ENCODE measurements around the gene FAM135A.
A peak's percentile ranks its signal among the peaks of the same experiment; 100 is the strongest.
"Not testable (repeated sequence)": the region's sequence is repeated elsewhere in the genome, so short reads cannot be mapped to it uniquely, and the experiment has no call there.

The FAM135A gene

DNA sequence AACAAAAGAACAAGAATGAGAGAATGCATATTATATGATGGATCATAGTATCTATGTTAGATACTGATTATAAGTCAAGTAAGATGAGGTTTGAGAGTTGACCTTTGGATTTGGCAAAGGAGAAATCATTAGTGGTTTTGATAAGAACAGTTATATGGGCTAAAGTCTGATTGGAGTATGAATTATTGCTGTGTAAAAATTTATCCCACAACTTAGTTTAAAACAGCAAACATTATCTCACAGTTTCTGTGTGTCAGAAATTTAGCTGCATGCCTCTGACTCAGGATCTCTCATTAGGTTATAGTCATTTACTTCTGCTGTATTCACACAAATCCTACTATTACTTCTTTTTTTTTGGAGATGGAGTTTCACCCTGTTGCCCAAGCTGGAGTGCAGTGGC lies 56.7 kb downstream of the FAM135A start:
- no peak for DNase-seq

DNA sequence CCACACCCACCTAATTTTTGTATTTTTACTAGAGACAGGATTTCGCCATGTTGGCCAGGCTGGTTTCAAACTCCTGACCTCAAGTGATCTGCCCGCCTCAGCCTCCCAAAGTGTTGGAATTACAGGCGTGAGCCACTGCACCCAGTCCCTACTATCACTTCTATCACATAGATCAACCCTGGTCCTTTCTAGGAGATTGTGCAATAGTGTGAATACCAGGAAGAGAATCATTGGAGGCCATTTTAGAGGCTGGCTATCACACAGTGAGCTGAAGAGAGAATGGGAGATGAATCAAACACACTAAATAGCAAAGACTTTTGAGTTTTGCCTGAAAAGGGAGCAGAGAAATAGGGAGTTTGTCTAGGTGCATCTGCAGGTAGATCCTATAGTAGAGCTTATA lies 57.2 kb downstream of the FAM135A start:
- DNase-seq: not testable (repeated sequence)

DNA sequence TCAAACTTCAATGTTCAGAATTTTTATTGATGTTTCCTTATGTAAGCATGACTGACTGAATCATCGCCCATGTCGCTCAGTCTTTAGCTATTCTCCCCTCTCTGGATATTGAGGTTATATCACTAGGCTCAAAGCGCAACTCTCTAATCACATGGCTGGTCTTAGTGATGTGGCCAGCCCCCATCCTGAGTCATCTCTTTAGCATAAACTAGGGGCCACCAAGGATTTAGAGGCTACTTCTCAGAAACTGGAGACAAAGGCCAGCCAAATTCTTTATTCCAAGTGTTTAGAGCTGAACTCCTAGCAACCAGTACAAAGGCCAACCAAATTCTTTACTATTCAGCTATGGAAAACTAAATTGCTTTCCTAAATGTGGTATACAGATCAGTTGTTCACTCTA lies 61.4 kb downstream of the FAM135A start:
- peak; percentile 3 for DNase-seq

DNA sequence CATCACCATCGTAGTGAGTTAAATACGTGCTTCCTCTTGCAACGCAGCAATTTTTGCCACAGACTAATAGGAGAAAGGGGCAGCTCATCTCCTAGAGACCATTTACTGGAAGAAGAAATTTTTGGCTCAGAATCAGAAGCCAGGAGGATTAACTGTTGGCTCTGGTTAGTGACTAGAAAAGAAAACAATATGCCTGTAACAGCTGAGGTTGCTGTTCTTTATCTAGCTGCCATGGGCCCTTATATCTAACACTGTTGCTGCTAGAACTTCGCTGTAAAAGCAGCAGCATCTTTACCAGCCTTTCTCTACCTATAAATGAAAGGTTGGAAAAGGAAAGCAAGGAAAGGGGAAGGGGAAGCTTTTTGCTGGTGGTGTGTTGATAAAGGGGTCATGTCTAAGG lies 65.9 kb downstream of the FAM135A start:
- DNase-seq: no peak

DNA sequence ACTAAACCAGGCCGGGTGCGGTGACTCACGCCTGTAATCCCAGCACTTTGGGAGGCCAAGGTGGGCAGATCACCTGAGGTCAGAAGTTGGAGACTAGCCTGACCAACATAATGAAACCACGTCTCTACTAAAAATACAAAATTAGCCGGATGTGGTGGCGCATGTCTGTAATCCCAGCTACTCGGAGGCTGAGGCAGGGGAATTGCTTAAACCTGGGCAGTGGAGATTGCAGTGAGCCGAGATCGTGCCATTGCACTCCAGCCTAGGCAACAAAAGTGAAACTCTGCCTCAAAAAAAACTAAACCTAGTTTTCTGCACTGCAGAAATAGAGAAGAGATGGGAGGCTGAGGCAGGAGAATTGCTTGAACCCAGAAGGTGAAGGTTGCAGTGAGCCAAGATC lies 73.3 kb downstream of the FAM135A start:
- not testable (repeated sequence) for DNase-seq

DNA sequence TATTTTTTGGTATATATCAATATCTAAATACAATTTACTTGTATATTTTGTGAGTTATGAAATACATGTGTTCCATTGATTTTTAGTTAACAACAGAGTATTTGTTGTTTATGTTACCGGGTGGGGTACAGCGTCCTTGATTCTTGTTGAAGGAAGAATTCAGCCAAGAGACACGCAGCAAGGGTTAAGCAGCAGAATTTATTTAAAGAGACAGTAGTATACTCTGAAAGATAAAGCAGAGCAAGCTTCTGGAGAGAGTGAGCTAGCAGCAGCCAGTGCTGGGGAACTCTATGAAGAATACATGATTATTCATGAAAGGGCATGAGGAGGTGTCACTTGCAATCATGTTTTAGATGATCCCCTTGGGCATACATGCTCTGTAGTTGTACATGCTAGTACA lies 76.1 kb downstream of the FAM135A start:
- DNase-seq: no peak

DNA sequence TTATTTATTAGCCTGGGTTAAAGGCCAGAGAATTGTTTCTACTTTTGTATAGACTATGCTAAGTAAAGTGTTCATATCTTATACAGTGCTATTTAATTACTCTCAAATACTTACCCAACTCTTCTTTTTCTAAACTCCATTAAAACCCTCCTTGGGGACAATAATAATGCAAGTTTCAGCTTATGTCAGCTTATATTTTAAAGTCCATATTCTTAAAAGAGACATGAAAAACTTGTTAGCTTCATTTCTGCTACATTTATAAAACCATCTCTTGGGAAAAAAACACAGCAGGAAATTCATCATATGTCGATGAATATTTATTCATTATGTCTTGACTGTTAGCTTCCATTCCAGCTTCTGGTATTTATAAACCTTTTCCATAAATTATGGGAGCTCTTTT lies 81.5 kb downstream of the FAM135A start:
- DNase-seq: no peak

DNA sequence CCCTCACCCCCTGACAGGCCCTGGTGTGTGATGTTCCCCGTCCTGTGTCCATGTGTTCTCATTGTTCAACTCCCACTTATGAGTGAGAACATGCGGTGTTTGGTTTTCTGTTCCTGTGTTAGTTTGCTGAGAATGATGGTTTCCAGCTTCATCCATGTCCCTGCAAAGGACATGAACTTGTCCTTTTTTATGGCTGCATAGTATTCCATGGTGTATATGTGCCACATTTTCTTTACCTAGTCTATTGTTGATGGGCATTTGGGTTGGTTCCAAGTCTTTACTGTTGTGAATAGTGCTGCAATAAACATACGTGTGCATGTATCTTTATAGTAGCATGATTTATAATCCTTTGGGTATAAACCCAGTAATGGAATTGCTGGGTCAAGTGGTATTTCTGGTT lies 82.5 kb downstream of the FAM135A start:
- DNase-seq: not testable (repeated sequence)

DNA sequence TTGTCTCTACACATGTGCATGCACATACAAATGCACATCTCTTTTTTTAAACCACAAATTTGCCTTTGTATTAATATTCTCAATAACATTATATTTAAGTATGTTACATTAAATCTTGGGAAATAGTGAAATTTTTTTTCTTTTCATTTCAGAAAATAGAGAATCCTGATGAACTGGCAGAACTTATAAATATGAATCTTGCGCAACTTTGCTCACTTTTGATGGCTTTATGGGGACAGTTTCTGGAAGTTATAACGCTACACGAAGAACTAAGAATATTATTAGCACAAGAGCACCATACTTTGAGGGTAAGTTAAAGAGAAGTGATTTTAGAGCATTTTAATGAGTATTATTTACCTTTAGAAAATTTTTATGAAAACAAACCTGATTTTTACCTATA lies 89.2 kb downstream of the FAM135A start:
- DNase-seq: no peak

DNA sequence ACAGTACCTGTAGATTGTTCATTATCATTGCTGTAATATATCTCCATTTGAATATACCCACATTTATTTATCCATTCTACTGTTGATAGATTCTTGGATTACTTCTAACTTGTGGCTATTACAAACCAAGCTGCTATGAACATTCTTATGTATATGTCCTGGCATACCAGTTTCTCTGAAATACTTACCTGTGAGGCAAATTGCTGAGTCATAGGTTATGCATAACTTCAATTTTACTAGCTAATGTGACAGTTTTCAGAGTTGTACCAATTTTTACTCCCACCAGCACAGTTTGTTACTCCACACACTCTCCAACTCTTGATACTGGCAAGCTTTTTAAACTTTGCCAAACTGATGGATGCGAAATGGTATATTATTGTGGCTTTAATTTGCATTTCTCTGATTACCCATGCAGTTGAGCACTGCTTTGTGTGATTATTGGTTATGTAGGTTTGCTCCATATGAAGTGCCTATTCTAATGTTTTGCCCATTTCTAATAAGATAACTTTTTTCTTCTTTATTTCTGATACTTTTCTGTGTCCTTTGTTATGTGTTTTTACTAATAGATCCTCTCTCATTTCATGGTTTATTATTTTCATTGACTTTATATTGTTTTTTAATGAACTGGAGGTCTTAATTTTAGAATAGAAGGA lies 90.6 kb downstream of the FAM135A start:
- DNase-seq: no peak

DNA sequence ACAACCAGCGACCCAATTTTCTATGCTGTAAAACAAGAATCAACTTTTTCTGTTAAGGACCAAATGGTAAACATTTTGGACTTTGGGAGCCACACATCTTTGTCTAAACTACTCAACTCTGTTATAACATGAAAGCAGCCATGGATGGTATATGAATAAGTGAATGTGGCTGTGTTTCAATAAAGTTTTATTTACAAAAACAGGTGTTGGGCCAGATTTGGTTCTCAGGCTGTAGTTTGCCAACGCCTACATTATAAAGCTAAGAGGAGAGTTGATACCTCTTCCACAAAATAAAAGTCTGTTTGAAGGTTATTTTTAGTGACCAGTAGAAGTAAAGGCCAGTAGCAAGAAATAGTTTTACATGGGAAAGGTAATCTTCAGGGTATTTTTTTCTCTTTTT lies 93.0 kb downstream of the FAM135A start:
- no peak for DNase-seq

DNA sequence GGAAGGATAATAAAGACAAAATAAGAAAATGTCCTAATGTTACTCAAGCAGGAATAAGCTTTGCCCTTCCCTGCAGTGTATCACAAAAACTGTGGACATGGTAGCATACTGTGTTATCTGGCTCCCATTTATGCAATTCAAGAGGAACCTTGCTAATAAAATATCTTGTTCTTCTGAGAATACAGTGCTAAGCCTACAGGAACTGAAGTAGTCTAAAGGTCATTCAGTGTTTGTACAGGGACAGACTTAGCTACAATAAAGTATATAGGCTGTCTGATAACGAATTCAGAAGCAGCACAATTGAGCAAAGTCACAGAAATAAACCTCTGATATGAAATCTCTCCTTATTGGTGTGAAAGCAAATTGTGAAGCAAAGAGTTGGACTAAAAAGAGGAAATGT lies 93.9 kb downstream of the FAM135A start:
- no peak for DNase-seq

DNA sequence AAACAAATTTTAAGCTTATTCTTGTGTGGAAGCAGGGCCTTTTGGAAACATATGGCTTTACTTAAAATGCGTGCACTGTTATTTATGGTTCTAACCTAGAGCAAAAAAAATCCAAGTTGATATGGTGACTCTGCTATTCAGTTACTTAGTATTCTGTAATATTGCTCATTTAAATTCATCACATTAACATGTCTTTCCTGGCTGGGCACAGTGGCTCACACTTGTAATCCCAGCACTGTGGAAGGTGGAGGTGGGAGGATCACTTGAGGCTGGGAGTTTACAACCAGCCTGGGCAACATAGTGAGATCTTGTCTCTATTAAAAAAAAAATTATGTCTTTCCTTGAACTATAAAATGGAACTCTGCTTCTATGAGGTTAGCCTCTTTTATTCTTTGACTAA lies 95.6 kb downstream of the FAM135A start:
- DNase-seq: no peak

DNA sequence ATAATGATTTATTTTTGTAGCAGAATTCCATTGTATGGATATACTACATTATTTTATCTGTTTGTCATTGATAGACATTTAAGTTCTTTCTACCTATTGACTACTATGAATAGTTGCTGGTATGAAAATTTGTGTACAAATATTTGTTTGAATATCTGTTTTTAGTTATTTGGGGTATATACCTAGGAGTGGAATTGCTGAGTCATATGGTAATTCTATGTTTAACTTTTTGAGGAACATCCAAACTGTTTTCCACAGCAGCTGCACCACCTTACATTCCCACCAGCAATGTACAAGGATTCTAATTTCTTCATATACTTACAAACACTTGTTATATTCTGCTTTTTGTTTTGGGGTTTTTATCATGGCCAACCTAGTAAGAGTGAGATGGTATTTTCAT lies 97.3 kb downstream of the FAM135A start:
- no peak for DNase-seq

DNA sequence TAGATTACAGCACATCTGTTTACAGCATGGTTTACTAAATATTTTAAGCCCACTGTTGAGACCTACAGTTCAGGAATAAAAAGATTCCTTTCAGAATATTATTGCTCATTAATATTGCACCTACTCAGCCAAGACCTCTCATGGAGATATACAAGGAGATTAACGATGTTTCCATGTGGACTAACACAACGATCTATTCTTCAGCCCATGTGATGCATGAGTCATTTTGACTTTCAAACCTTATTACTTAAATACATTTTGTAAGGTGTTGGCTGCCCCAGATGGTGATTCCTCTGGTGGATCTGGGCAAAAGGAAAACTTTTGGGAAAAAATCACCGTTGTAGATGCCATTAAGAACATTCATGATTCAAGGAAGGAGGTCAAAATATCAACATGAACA lies 105.4 kb downstream of the FAM135A start:
- DNase-seq: no peak

DNA sequence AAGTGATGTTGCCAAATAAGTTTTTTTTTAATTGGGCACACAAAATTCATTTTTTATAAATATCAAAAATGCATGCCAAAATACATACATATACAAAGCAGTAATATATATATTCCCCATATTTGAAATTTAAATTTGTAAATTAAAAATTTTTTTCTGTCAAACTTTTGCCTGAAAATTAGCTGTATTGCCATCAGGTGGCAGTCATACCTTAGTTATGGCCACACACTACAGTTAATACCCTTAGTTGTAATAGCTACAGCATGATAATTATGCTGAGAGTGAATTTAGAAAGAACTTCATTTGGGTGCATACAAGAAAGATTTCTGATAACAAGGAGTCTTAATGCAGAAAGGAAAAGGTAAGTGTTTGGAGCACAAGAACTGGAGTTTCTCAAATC lies 107.3 kb downstream of the FAM135A start:
- peak; percentile 13 for DNase-seq

DNA sequence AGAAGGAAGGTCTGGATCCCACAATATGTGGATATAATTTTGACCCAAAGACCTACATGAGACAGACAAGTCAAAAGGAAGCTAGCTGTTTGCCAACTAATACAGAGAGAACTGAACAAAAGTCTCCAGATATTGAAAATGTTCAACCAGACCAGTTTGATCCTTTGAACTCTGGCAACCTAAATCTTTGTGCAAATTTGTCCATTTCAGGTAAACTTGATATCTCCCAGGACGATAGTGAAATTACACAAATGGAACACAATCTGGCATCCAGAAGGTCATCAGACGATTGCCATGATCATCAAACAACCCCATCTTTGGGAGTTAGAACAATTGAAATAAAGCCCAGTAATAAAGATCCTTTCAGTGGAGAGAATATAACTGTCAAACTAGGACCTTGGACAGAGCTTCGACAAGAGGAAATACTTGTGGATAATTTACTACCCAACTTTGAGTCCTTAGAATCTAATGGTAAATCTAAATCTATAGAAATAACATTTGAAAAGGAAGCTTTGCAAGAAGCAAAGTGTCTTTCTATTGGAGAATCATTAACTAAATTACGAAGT lies 111.5 kb downstream of the FAM135A start:
- no peak for DNase-seq

DNA sequence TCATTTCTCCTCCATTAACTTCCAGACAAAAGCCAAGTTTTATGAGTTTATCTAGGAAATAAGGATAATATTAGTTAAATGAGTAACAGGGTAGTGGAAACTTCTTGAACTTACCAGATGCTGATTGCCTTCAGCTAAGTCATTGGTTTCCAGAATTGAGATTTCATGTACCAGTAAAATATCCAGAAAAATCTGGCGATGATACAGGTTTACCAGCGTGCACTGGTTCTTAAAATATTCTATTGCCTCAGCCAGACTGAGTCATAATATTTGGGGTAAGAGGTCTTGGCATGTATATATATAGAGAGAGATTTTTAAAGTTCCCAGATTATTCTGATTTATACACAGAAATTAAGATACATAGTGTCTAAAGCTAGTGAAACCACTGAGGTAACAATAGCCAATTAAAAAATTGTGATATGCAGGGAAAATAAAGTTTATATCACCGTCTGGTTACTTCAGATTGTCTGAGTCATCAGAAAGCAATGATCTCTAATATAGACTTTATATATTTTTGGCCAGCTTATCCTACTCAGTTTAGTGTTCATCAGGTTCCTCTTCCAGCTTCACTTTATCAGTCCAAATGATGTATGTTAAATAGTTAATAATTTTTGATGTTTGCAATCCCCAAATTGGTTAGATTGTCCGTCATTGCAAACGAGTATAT lies 113.9 kb downstream of the FAM135A start:
- DNase-seq: peak; percentile 55

DNA sequence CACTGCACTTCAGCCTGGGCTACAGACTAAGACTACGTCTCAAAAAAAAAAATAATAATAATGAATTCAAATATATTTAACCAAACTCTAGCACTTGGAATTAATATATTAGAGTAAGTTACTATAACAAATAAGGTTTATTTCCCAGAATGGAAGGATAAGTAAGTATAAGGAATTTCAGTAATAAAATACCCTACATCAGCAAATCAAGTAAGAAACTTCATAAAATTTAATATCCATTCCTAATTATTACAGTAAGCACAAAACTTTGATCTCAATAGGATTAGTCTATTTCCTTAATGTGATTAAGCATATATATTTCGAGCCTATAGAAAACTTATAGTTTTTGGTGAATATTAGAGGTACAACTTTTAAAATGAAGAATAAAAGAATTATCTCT lies 116.7 kb downstream of the FAM135A start:
- DNase-seq: no peak

DNA sequence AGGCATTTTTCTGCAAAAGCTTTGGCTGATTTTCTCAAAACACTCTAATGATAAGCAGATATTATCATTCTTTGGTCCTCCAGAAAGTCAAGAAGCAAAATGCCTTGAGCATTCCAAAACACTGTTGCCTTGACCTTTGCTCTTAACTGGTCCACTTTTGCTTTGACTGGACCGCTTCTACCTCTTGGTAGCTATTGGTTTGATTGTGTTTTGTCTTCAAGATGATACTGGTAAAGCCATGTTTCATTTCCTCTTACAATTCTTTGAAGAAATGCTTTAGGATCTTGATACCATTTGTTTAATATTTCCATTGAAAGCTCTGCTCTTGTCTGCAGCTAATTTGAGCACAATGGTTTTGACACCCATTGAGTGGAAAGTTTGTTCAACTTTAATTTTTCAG lies 117.8 kb downstream of the FAM135A start:
- DNase-seq: no peak

DNA sequence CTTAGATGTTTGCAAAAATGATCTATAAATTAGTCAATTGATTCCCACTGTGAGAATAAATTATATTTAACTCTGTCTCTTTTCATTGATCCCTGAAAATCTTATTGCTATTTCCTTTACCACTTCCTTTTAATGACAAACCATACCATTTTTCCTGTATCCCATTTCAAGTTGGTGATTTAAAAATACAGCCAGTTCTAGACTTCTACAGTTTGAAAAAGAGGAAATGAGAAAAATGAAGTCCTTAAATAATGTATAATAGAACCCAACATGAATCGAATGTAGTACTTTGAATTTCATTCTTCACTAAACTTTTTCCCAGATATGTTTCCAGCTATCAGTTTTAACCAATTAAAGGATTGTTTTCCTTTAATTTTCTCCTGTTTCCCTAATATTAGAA lies 124.0 kb downstream of the FAM135A start:
- DNase-seq: no peak

DNA sequence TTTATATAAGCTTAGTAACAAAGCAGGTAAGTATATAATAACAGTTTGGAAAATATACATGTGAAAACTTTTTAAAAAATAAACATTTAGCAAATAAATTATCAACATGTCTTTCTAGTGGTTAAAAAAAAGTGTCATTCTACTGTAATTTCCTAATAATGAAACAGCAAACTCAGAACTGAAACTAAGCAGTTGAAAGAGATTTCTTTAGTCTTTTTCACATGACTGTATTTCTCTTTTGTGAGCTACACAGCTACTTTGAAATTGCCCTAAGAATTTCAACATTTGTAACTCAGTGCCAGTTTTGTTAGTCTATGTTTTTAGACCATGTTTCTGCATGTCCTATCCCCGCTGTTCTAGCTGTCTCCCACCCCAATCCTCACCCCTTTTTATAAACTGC lies 125.1 kb downstream of the FAM135A start:
- DNase-seq: no peak

DNA sequence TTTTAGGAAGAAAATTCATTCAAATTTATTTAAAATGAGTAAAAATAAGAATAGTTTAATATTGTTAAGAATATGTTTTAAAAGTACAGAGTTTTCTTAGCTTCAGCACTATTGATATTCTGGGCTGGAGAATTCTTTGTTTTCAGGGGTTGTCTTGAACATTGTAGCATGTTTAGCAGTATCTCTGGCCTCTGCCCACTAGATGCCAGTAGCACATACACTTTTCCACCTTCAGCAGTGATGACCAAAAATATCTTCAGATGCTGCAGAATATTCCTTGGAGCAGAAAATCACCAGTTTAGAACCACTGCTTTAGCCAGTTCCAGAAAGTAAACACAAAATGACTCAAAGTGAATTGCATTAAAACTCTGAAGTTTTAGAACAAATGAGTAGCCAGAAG lies 134.0 kb downstream of the FAM135A start:
- peak; percentile 20 for DNase-seq

DNA sequence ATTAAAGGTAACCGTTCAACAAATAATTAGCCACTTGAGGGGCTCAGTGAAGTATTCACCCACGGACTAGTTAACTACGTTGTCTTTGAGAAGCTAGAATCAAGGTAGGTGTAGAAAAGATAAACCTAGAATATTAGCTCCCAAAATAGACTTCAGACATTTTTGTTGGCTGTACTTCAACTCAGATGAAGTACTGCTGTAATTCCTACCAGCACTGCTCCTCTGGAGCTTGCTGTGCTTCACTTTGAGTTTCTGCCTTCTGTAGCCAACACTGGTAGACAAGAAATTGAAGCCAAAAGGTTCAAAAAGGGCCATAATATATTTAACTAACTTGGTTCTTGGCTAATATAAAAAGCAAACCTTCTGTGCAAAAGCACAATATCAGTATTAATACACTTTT lies 134.6 kb downstream of the FAM135A start:
- no peak for DNase-seq

DNA sequence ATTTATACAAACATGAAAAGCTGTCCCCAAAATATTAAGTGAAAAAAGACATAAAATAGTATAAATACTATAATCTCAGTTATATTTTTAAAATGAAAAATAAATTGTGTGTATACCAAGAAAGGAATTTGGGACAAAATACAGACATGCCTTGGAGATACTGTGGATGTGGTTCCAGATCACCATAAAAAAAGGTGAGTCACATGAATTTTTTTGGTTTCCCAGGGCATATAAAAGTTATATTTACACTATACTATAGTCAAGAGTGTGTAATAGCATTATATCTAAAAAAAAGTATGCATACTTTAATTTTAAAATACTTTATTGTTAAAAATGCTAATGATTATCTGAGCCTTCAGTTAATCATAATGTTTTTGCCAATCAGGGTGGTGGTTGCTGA lies 136.0 kb downstream of the FAM135A start:
- DNase-seq: no peak

Data from HCEC 1CT (cell line).